ENCODE measurements around the gene FBXO41.

FBXO41 gene

DNA sequence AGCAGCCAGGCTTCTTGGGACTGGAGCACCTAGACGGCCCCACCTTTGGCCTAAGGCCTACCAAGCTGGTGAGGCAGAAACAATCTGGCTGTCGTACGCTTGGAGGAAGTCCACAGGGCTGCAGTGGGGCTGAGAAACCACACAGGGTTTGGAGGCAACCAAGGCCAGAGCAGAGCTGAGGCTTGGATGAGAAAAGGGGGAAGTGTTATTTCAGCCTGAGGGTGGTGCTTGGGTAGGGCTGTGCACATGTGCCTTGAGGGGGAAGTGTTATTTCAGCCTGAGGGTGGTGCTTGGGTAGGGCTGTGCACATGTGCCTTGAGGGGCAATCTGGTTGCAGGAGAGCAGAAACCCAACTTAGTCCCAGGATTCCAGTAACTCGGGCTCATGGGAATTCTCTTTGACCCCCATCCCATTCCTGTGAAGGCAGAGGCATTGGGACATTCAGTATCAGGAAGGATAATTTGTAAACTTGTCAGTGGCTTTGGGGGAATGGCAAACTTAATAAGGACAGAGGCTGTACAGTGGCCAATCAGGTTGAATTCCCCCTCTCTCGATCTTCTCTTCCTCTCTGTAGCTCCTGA lies 971 bp upstream of the FBXO41 start:
- ChIA-PET POLR2A (no interaction called here), CTCF (no interaction called here)
- TF ChIP-seq, protein P1, sequence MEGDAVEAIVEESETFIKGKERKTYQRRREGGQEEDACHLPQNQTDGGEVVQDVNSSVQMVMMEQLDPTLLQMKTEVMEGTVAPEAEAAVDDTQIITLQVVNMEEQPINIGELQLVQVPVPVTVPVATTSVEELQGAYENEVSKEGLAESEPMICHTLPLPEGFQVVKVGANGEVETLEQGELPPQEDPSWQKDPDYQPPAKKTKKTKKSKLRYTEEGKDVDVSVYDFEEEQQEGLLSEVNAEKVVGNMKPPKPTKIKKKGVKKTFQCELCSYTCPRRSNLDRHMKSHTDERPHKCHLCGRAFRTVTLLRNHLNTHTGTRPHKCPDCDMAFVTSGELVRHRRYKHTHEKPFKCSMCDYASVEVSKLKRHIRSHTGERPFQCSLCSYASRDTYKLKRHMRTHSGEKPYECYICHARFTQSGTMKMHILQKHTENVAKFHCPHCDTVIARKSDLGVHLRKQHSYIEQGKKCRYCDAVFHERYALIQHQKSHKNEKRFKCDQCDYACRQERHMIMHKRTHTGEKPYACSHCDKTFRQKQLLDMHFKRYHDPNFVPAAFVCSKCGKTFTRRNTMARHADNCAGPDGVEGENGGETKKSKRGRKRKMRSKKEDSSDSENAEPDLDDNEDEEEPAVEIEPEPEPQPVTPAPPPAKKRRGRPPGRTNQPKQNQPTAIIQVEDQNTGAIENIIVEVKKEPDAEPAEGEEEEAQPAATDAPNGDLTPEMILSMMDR (IDR thresholded peaks at IDR 0.05; ENCODE audit: insufficient read depth, low read length, missing control alignments), result no peak
- no peak overlapping the region; the same call in 1 of the 2 replicates for H3K4me3 ChIP-seq (ENCODE audit: low read depth, low read length)
- DNase-seq (ENCODE audit: low read depth, low spot score), result no peak

DNA sequence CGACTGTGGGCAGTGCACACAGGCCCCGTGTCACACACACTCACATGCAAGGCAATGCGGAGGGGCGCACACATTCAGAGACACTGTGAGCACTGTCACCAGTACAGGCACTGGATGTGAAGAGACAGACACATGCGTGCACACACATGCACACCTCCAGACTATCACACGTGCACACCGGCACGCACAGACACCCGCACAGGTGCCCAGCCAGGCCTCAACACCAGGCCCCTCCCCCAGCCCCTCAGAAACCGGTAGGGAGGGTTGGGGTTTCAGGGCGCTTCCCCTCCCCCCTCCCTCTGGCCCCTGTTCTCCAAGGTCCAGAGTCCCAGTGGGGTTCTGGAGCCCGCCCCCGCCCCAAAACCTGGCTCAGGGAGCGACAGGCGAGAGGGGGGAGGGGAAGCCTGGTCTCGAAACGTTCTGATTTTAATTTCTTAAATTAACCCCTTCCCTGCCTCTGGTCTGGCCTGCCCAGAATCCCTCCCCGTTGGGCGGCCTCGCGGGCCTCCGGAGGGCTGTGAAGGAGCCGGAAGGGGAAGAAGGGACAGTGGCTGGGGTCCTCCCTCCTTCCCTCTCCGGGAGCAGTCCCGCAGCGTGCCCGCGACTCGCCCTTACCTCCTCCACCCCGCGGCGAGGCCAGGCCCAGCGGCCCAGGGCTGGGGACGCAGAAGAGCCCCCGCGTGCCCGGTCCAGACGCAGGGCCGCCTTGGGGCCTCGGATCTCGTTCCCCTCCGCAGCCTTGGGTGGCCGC lies 558 bp downstream of the FBXO41 start:
- TF ChIP-seq, protein P1 (IDR thresholded peaks at IDR 0.05; ENCODE audit: insufficient read depth, low read length, missing control alignments), result no peak
- peak overlapping the region; percentile 64 for H3K4me3 ChIP-seq (ENCODE audit: low read depth, low read length)
- POLR2A ChIA-PET, result no interaction called here
- CTCF ChIA-PET, result no interaction called here
- DNase-seq (ENCODE audit: low read depth, low spot score), result no peak

DNA sequence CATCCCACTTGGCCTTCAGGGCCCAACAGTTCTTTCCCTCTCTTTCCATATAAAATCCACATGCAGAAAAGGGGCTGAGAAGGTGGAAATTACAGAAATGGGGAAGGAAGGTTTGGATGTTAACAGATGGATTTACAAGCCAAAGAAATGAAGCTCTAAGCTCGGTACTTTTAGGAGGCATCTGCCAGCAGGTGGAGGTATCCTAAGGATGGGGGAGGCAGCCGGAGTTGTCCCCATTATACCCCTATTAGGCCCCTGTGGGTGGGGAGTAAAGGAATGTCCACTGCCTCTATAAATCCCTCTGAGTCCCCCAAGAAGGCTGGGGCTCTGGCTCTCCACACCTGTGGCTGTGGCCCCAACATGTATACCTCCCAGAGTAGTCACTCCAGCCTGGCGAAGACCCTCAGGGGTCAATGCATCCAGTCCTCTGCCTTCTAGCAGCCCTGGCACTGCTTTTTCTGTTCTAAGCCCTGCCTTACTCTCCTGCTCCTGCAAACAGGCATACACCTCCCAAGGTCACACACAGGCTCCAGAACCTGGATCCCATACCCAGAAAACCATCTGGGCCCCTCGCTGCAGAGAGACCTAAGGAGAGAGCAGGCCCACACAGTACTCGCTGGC lies 1.2 kb downstream of the FBXO41 start:
- TF ChIP-seq, protein P1 (IDR thresholded peaks at IDR 0.05; ENCODE audit: insufficient read depth, low read length, missing control alignments), result no peak
- H3K4me3 ChIP-seq (ENCODE audit: low read depth, low read length), result peak overlapping the region; percentile 64
- POLR2A ChIA-PET, result no interaction called here
- CTCF ChIA-PET, result no interaction called here
- DNase-seq (ENCODE audit: low read depth, low spot score), result no peak

DNA sequence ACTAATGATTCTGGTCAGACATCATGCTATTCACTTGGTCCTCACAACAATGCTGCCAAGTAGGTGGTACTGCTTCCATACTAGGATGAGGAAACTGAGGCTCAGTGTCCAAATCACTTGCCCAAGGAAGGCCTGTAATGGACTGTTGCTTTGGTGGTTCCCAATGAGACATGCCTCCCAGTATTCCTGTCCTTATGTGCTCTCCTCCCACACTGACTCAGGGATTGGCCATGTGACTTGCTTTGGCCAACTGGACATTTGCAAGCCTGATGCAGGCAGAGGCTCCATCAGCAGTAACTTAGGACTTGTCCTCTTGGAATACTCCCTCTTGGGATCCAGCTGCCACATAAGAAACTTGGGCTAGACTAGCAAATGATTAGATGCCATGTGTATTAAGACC lies 3.0 kb downstream of the FBXO41 start:
- no peak overlapping the region for H3K4me3 ChIP-seq (ENCODE audit: low read depth, low read length)
- ChIA-PET CTCF (interaction anchor here (3.0 kb wide), 1 partner anchor 9 kb away, joined by 22 read pairs; no protein-coding TSS in a partner anchor), POLR2A (no interaction called here)
- TF ChIP-seq, protein P1 (IDR thresholded peaks at IDR 0.05; ENCODE audit: insufficient read depth, low read length, missing control alignments), result no peak
- DNase-seq (ENCODE audit: low read depth, low spot score), result no peak

DNA sequence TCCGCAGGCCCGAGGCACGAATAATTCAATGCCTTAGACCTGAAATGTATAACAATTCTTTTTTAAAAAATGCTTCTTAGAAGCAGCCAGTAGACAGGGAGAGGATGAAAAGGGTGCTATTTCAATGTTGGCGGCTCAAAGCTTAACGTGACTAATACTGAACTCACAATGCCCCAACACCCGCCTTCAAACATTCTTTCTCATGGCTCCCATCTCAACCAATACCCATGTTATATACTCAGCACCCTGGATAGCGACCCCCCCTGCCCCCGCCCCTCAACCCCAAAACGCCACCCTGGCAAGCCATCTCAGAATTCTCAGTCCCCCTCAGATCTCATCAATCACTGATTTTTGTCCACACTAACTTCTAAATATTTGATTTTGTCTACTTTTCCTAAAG lies 4.4 kb downstream of the FBXO41 start:
- DNase-seq (ENCODE audit: low read depth, low spot score), result no peak
- POLR2A ChIA-PET, result no interaction called here
- CTCF ChIA-PET, result interaction anchor here (3.0 kb wide), 1 partner anchor 10 kb away, joined by 22 read pairs; no protein-coding TSS in a partner anchor
- TF ChIP-seq, protein P1 (IDR thresholded peaks at IDR 0.05; ENCODE audit: insufficient read depth, low read length, missing control alignments), result no peak
- H3K4me3 ChIP-seq (ENCODE audit: low read depth, low read length), result no peak overlapping the region

DNA sequence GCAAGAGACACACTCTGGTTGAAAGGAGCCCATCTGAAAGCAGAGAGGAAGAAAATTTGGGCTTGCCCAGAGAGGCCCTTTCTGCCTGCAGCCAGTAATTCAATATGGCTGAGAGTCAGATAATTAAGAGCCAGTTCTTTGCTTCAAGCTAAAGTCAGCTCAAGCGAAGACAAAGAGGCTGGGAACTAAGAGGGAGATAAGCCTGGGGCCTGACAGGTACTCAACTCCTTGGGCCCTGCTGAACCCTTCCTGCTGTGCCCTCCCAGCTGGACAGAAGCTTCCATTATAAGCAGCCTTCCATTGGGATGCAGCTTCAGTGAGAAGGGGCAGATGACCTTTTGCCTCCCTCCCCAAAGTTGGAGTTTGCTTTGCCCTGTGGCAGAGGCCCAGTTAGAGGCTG lies 12.0 kb downstream of the FBXO41 start:
- ChIA-PET CTCF (interaction anchor here (2.1 to 3.7 kb wide), 2 partner anchors 12 to 18 kb away, joined by 6 to 16 read pairs; no protein-coding TSS in a partner anchor), POLR2A (no interaction called here)
- H3K4me3 ChIP-seq (ENCODE audit: low read depth, low read length), result no peak overlapping the region
- DNase-seq (ENCODE audit: low read depth, low spot score), result no peak
- TF ChIP-seq, protein P1 (IDR thresholded peaks at IDR 0.05; ENCODE audit: insufficient read depth, low read length, missing control alignments), result no peak
